OCI-LY7 (cell line): ENCODE results near the gene BAX. TPM values are rescaled to one million over a fixed set of nuclear protein-coding genes. Genes with fewer than 3 reads are reported as not detected.

Source experiments
- BruUV-seq: library from RNA; stranded (reverse); fragments of 400-500 nt; replicated peaks from 2 replicates; lab custom pipeline; 2021; lab: Mats Ljungman, UMichigan
- CTCF ChIA-PET: fragments of 300-600 bp; sonication (Branson Sonifier 250); formaldehyde crosslinking; loops from one replicate; lab custom pipeline; 2022; ENCODE audit warnings: antibody characterized with exemption; ENCODE audit not compliant: unreplicated experiment; lab: Charles Lee
- POLR2A ChIA-PET: fragments of 300-600 bp; sonication (Branson Sonifier 250); formaldehyde crosslinking; loops from one replicate; lab custom pipeline; 2022; ENCODE audit warnings: antibody characterized with exemption; lab: Charles Lee
- DNase-seq: peaks from one replicate; pipeline ENCODE4 v3.0.0-alpha.2; 2015; ENCODE audit warnings: low spot score
- H2AFZ ChIP-seq: fragments of 200-600 bp; sonication (generic), shearing (Covaris generic); 2 replicates; pipeline ENCODE4 v1.6.1; 2014; ENCODE audit warnings: mild to moderate bottlenecking, antibody characterized with exemption, low read length, moderate library complexity
- H3K27ac ChIP-seq: fragments of 200-600 bp; sonication (generic); 2 replicates; pipeline ENCODE4 v1.5.1; 2014; ENCODE audit warnings: mixed run types, low read depth, mild to moderate bottlenecking, moderate library complexity, low read length, inconsistent platforms; ENCODE audit not compliant: poor library complexity, severe bottlenecking
- H3K36me3 ChIP-seq: fragments of 200-600 bp; sonication (generic); 2 replicates; pipeline ENCODE4 v1.6.1; 2014; ENCODE audit warnings: mild to moderate bottlenecking, antibody characterized with exemption, low read length, moderate library complexity, mixed read lengths; ENCODE audit not compliant: insufficient read depth
- H3K4me1 ChIP-seq: fragments of 200-600 bp; sonication (generic); 2 replicates; pipeline ENCODE4 v1.5.1; 2014; ENCODE audit warnings: mild to moderate bottlenecking, low read length; ENCODE audit not compliant: insufficient read depth, poor library complexity, severe bottlenecking
- H3K4me2 ChIP-seq: fragments of 200-600 bp; sonication (generic); 2 replicates; pipeline ENCODE4 v1.6.1; 2014; ENCODE audit warnings: mild to moderate bottlenecking, low read length
- H3K4me3 ChIP-seq: fragments of 200-600 bp; sonication (generic); 2 replicates; pipeline ENCODE4 v1.5.1; 2014; ENCODE audit warnings: mild to moderate bottlenecking, low read depth, low read length; ENCODE audit not compliant: poor library complexity, severe bottlenecking
- H3K79me2 ChIP-seq: fragments of 200-600 bp; sonication (generic); 2 replicates; pipeline ENCODE4 v1.6.1; 2016; ENCODE audit warnings: low read depth, mild to moderate bottlenecking, low read length, moderate library complexity, mixed read lengths; ENCODE audit not compliant: insufficient read depth
- H3K9me2 ChIP-seq: fragments of 200-600 bp; sonication (generic); 2 replicates; pipeline ENCODE4 v1.6.1; 2016; ENCODE audit warnings: mild to moderate bottlenecking, low read length, mixed read lengths; ENCODE audit not compliant: insufficient read depth
- H3K9me3 ChIP-seq: fragments of 200-600 bp; sonication (generic); 2 replicates; pipeline ENCODE4 v1.6.1; 2014; ENCODE audit warnings: mild to moderate bottlenecking, mixed run types, low read length, mixed read lengths
- H4K20me1 ChIP-seq: fragments of 200-600 bp; sonication (generic); 2 replicates; pipeline ENCODE4 v1.6.1; 2014; ENCODE audit warnings: mild to moderate bottlenecking, antibody characterized with exemption, low read length, moderate library complexity, mixed read lengths; ENCODE audit not compliant: insufficient read depth
- CTCF ChIP-seq: fragments of 200-600 bp; sonication (generic); conservative IDR thresholded peaks from 2 replicates; pipeline ENCODE4 v1.5.1; 2014; ENCODE audit warnings: mild to moderate bottlenecking, antibody characterized with exemption, low read length, moderate library complexity, mixed read lengths
- EZH2phosphoT487 ChIP-seq: fragments of 200-600 bp; sonication (generic); IDR thresholded peaks from 2 replicates; pipeline ENCODE4 v1.6.1; 2018; ENCODE audit warnings: low read depth, borderline replicate concordance, mild to moderate bottlenecking, mixed run types, antibody characterized with exemption, low read length, moderate library complexity, mixed read lengths
- intact Hi-C: fragments of 100-400 bp; cut with micrococcal nuclease; formaldehyde crosslinking; loops from one replicate; pipeline ENCODE4 v1.10.0; 2022; ENCODE audit not compliant: unreplicated experiment
- total RNA-seq, 2 experiments: library from RNA; depleted of rRNA in 1 of 2; stranded (reverse); fragments of >200 nt in 1 of 2; shearing (Covaris generic) in 1 of 2; gene quantifications; 2 replicates each; pipeline ENCODE4 v1.2.3, GENCODE V29; 2014 to 2022

The BAX gene
- total RNA-seq, 2 experiments from 2014 or later = 83.9 to 95.2 TPM

GRCh38 chr19:48938256-48938655 lies 16.4 kb upstream of the BAX start:
- H2AFZ ChIP-seq = no peak overlapping the region
- H3K9me2 ChIP-seq = no peaks in the 10 kb centered on the region
- no peak for TF ChIP-seq CTCF
- TF ChIP-seq EZH2phosphoT487 = no peak
- POLR2A ChIA-PET = no interaction called here
- no TSS peak for BruUV-seq
- peaks cover 7% of the 10 kb centered on the region for H3K4me1 ChIP-seq
- H3K9me3 ChIP-seq = no peaks in the 10 kb centered on the region
- intact Hi-C loops = no loop called here
- DNase-seq = no peak
- H3K4me2 ChIP-seq = no peak overlapping the region
- CTCF ChIA-PET = no interaction called here
- H3K27ac ChIP-seq = no peak overlapping the region
- H4K20me1 ChIP-seq = no peaks in the 10 kb centered on the region
- H3K79me2 ChIP-seq = no peaks in the 10 kb centered on the region
- H3K36me3 ChIP-seq = no peaks in the 10 kb centered on the region
- H3K4me3 ChIP-seq = no peak overlapping the region

GRCh38 chr19:48940902-48941301 lies 13.8 kb upstream of the BAX start:
- Histone ChIP-seq H3K36me3 (no peaks in the 10 kb centered on the region), H3K4me2 (no peak overlapping the region), H3K27ac (no peak overlapping the region), H3K79me2 (no peaks in the 10 kb centered on the region), H3K4me3 (no peak overlapping the region), H3K9me3 (no peaks in the 10 kb centered on the region), H4K20me1 (no peaks in the 10 kb centered on the region), H3K9me2 (no peaks in the 10 kb centered on the region), H2AFZ (no peak overlapping the region), H3K4me1 (no peaks in the 10 kb centered on the region)
- POLR2A ChIA-PET = interaction anchor here (0.7 kb wide), 1 partner anchor 26 kb away, joined by 3 read pairs; no protein-coding TSS in a partner anchor
- BruUV-seq = no TSS peak
- DNase-seq = no peak
- intact Hi-C loops = no loop called here
- CTCF ChIA-PET = no interaction called here
- no peak for TF ChIP-seq CTCF
- TF ChIP-seq EZH2phosphoT487 = no peak

GRCh38 chr19:48943081-48943480 lies 11.6 kb upstream of the BAX start:
- no peaks in the 10 kb centered on the region for H3K36me3 ChIP-seq
- ChIA-PET POLR2A (interaction anchor here (0.7 to 1.4 kb wide), 3 partner anchors 11 to 228 kb away, joined by 3 to 5 read pairs (median 4); partner anchors contain the start of gene BAX), CTCF (no interaction called here)
- peaks cover 13% of the 10 kb centered on the region for H3K9me3 ChIP-seq
- TF ChIP-seq EZH2phosphoT487 = no peak
- TF ChIP-seq CTCF = no peak
- no peak overlapping the region for H3K27ac ChIP-seq
- no peak overlapping the region for H3K4me2 ChIP-seq
- DNase-seq = no peak
- no peaks in the 10 kb centered on the region for H3K4me1 ChIP-seq
- H3K9me2 ChIP-seq = no peaks in the 10 kb centered on the region
- BruUV-seq = no TSS peak
- no peaks in the 10 kb centered on the region for H4K20me1 ChIP-seq
- H2AFZ ChIP-seq = no peak overlapping the region
- no peaks in the 10 kb centered on the region for H3K79me2 ChIP-seq
- intact Hi-C loops = no loop called here
- no peak overlapping the region for H3K4me3 ChIP-seq
